ENCODE results near the gene TNNT3.

DNA sequence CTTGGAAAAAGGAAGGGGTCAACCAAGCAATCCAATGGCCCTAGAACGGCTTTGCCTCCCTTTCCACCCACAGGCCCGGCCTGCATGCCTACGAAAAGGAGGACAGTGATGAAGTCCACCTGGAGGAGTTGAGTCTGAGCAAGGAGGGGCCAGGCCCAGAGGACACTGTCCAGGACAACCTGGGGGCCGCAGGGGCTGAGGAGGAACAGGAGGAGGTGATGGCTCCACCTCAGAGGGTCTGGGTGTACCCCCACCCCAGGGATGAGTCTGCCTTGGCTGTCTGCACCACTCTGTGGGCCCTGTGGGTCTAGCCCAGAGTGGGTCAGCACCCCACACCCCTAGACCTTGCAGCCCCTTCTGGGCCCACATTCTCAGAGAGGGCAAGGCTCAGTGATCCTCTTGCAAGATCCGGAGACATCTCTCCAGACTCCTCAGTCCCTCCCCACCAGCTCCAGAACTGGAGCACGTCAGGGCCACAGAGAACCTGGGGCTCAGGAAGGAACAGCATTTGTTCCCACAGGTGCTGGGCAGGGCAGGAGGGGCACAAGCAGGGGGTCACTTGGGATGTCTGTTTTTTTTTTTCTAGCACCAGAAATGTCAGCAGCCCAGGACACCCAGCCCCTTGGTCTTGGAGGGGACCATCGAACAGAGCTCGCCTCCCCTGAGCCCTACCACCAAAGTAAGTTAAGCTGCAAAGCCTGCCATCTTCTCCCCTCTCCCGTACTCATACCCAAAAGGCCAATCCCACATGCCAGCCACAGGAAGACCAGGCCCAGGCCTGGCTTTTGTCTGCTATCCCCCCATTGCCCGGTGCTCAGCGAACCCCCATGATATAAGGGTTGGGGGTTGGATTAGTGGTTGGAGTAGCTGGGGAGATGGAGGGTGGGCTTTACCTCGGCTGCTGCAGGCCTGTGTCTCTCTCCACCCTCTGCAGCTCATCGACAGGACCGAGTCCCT, 35.9 kb upstream of the TNNT3 start:
- no peak for TF ChIP-seq EZH2phosphoT487 (IDR thresholded peaks at IDR 0.05; ENCODE audit: low read length)
- TF ChIP-seq, protein P1, sequence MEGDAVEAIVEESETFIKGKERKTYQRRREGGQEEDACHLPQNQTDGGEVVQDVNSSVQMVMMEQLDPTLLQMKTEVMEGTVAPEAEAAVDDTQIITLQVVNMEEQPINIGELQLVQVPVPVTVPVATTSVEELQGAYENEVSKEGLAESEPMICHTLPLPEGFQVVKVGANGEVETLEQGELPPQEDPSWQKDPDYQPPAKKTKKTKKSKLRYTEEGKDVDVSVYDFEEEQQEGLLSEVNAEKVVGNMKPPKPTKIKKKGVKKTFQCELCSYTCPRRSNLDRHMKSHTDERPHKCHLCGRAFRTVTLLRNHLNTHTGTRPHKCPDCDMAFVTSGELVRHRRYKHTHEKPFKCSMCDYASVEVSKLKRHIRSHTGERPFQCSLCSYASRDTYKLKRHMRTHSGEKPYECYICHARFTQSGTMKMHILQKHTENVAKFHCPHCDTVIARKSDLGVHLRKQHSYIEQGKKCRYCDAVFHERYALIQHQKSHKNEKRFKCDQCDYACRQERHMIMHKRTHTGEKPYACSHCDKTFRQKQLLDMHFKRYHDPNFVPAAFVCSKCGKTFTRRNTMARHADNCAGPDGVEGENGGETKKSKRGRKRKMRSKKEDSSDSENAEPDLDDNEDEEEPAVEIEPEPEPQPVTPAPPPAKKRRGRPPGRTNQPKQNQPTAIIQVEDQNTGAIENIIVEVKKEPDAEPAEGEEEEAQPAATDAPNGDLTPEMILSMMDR (IDR thresholded peaks at IDR 0.05; ENCODE audit: low read length), result no peak
